Glomerular endothelial cell (primary cell): ENCODE measurements around the gene BNIP2. TPM values are rescaled to one million over a fixed set of nuclear protein-coding genes. Genes with fewer than 3 reads are reported as not detected.
"Not testable (repeated sequence)": the region's sequence is repeated elsewhere in the genome, so short reads cannot be mapped to it uniquely, and the experiment has no call there.

Experiments
- DNase-seq: peaks from one replicate; pipeline ENCODE4 v3.0.0-alpha.2; 2011; ENCODE audit warnings: low read depth, low spot score; ENCODE audit errors: extremely low read depth
- total RNA-seq: library from RNA; depleted of rRNA; stranded (reverse); fragments of >200 nt; gene quantifications from 2 replicates; pipeline ENCODE4 v1.2.3, GENCODE V29; 2015

The BNIP2 gene
- total RNA-seq, 1 donor from 2014 or later: 142 TPM

DNA sequence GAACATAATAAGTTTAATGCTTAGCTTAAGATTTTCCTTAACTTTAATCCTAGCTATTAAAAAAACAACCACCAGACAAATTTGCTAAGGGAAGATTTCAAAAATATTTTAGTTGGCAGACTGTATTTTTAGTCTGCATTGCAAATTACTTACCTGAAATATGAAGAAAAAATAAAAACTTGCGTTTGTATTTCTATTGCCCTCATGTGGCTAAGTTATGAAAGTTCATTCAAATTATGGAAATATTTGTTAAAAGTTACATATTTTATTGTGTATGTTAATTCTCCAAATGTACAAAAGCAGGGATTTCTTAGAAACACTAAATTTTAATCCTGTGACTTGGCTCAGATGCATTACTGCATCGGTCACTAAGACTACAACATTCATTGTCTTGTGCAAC lies 46.8 kb downstream of the BNIP2 start:
- DNase-seq: no peak

GRCh38 chr15:59637507-59637906 lies 51.6 kb downstream of the BNIP2 start:
- DNase-seq: not testable (repeated sequence)

DNA sequence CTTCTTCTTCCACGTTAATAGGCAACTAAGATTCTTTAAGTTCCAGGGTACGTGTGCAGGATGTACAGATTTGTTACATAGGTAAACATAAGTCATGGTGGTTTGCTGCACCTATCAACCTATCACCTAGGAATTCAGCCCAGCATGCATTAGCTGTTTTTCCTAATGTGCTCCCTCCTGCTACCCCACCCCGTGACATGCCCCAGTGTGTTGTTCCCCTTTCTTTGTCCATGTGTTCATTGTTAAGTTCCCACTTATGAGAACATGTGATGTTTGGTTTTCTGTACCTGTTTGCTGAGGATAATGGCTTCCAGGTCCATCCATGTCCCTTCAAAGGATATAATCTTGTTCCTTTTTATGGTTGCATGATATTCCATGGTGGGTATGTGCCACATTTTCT lies 52.9 kb downstream of the BNIP2 start:
- DNase-seq: no peak

DNA sequence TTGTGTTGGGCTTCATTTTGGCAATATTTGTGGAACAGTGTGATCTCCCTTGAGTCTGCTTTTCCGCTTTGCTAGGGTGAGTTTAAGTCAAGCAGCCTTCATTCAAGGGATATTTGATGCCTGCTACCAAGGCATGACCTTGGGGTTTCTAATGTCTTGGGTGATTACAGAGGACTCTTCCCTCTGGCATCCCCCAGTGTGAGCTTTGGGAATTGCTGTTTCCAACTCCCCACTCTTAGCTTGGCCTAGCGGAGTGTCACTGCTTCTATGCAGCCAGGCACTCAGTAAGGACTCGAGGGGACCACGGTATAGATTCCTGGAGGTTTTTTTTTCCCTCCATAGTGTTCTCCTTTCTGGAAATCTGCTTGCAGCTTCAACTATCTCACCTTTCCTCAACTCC lies 56.4 kb downstream of the BNIP2 start:
- no peak for DNase-seq

GRCh38 chr15:59622289-59622688 lies 66.8 kb downstream of the BNIP2 start:
- no peak for DNase-seq

DNA sequence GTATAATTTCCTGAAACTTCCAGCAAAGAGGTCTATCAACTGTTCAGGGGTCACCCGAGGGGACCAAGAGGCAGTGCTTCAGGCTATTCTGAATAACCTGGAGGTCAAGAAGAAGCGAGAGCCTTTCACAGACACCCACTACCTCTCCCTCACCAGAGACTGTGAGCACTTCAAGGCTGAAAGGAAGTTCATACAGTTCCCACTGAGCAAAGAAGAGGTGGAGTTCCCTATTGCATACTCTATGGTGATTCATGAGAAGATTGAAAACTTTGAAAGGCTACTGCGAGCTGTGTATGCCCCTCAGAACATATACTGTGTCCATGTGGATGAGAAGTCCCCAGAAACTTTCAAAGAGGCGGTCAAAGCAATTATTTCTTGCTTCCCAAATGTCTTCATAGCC lies 70.7 kb downstream of the BNIP2 start:
- no peak for DNase-seq

DNA sequence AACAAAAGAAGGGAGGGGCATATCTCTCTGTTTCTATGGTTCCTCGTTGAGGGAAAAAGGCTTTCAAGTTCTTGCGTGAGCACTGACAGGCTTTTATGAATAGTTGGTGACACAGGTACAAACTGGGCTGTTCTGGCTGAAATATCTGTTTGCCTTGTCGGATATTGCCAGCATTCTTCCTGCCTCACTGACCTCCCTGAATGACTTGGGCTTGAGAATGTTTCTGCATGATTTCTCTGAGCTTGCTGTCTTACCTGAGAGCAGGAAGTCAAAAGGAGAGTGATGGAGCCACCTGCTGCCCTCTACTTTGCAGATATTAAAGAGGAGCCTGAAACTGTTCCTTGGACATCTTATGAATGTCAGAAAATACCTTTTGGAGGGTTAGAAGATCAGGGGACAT lies 72.7 kb downstream of the BNIP2 start:
- no peak for DNase-seq

DNA sequence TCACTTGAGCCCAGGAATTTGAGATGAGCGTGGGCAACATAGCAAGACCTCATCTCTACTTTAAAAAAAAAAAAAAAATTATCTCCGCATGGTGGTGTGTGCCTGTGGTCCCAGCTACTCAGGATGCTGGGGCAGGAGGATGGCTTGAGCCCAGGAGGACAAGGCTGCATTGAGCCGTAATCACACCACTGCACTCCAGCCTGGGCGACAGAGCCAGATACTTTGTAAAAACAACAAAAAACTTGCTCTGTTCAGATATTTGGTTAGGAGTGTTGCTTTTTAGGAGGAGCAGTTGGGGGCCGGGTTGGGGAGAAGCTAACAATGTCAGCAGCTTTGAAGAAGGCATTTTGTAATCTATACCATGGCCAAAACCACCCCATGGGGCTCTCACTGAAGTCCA lies 73.5 kb downstream of the BNIP2 start:
- DNase-seq: no peak

DNA sequence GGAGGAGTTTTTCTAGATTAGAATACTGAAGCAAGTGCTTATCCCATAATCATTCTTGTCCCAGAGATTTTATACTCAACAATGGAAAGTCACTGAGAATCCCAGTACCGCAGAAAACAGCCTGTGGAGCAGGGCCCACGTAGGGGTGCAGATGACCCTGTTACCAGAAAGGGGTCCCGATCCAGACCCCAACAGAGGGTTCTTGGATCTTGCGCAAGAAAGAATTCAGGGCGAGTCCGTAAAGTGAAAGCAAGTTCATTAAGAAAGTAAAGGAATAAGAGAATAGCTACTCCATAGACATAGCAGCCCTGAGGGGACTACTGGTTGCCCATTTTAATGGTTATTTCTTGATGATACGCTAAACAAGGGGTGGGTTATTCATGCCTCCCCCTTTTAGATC lies 75.0 kb downstream of the BNIP2 start:
- DNase-seq: no peak

DNA sequence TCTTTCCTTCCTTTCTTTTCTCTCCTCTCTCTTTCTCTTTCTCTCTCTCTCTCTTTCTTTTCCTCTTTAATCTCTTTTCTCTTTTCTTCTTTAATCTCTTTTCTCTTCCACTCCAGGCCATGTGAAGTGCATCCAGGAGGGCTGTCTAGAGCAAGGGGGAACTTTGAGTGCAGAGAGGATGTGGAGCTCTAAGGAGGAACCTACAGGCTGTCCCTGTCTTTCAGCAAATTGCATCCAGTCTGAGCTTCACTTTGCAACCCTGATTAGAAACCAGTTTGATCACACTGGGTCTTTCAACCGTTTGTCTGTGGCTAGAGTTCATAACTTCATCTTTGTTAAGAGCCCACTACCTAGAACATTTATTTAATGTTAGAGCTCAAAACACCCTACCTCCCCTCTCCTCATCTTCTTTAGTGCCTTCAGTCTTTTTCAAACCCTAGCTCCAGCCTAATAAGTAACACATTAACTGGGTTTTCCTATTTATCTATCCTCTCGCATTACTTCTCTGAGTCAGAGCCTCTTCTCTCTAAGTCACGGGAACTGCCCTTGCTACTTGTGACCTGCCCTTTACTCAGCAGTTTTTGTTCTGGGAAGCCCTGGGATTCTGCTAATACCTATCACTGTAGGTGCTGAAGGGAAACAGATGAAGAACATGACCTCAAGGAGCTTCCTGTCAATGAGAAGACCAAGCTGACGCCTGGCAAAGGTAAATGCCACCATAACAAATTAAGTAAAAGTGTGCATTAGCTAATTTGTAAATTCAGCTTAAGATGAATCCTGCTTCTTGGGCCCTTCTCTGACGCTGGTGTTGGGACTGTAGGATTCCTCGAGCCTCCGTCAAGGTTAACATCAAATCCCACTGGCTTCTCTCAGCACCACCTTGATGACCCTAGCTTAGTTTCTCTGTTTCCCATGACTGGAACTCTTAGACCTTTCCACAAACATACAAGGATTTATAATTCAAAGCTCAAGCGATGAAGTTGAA lies 77.6 kb downstream of the BNIP2 start, which contains the start of gene GCNT3:
GCNT3 (plus strand) TSS at position 508 of the 985 bp plus-strand sequence. CDS start 6,456 bp downstream, outside the sequence.
- no peak for DNase-seq

GRCh38 chr15:59609730-59610712 lies 79.1 kb downstream of the BNIP2 start:
- DNase-seq: no peak

Other genes with a start within 250 kb of the BNIP2 start
- 5.5 TPM in 1 of 2 replicates, not detected in the other for gene GCNT3, start 77.5 kb downstream of the BNIP2 start, total RNA-seq
- gene GTF2A2, start 31.8 kb downstream of the BNIP2 start, total RNA-seq: 36.1 and 47.3 TPM in 2 replicates